ENCODE measurements around the gene LFNG. TPM values are rescaled to one million over a fixed set of nuclear protein-coding genes. Genes with fewer than 3 reads are reported as not detected.

The LFNG gene
- total and polyA plus RNA-seq, 2 of the 13 experiments (the other 11 are each of a cell fraction or from before 2014, with no cell fraction given), result 0.44 to 1.5 TPM

DNA sequence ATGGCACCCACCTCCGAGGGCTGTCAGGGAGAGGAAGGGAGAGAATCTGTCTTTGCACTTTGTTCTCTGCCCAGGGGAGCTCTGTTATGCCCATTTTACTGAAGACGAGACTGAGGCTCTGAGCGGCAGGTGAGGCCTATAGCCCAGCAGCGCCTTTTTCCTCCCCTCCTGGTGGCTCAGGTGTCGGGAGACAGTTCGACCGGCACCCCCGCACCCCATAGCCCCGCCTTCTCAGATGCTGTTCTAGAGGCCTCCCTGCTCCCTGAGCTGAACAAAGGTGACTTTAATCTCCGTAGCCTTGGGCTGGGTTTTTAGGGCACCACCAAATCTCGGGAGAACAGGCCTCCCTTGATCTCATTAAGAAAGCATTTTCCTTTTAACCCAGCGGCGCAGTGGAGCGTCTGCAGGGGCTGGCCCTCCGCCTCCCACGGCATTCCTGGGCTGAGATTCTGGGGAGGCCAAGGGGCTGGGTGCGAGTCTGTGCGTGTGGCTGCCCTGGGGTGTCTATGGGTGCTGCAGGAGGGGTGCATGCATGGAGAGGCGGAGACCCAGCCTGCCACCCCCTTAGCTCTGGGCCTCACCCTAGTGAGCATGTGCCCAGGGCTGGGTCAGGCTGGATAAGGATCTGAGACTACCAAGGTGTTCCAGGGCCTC lies 3.3 kb downstream of the LFNG start (continued):
- TF ChIP-seq ATM (IDR thresholded peaks at IDR 0.05; ENCODE audit: borderline replicate concordance) (no peak), ZNF569 (CRISPR knock-in tag; IDR thresholded peaks at IDR 0.05; ENCODE audit: borderline replicate concordance) (no peak), MBD4 (IDR thresholded peaks at IDR 0.05; ENCODE audit: borderline replicate concordance, low read length) (no peak), ADNP (CRISPR knock-in tag; IDR thresholded peaks at IDR 0.05) (peak; percentile 48; the same call in 1 of the 2 replicates), NFIC (IDR thresholded peaks at IDR 0.05; ENCODE audit: low read length) (no peak), EHMT2 (IDR thresholded peaks at IDR 0.05; ENCODE audit: borderline replicate concordance, low read depth, low read length) (no peak), ZNF770 (CRISPR knock-in tag; IDR thresholded peaks at IDR 0.05) (no peak), ZNF335 (CRISPR knock-in tag; IDR thresholded peaks at IDR 0.05) (no peak), CHCHD3 (CRISPR knock-in tag; IDR thresholded peaks at IDR 0.05) (no peak), ZNF264 (CRISPR knock-in tag; IDR thresholded peaks at IDR 0.05) (no peak), ZNF33B (CRISPR knock-in tag; IDR thresholded peaks at IDR 0.05) (no peak), NR3C1 (CRISPR knock-in tag; IDR thresholded peaks at IDR 0.05) (no peak), NR2F6 (IDR thresholded peaks at IDR 0.05) (no peak), NR2F6 (CRISPR knock-in tag; IDR thresholded peaks at IDR 0.05) (no peak), ZNF253 (CRISPR knock-in tag; IDR thresholded peaks at IDR 0.05; ENCODE audit: borderline replicate concordance) (no peak), ZNF607 (CRISPR knock-in tag; IDR thresholded peaks at IDR 0.05; ENCODE audit: borderline replicate concordance) (no peak), EEA1 (CRISPR knock-in tag; IDR thresholded peaks at IDR 0.05; ENCODE audit: borderline replicate concordance) (no peak), AHR (CRISPR knock-in tag; IDR thresholded peaks at IDR 0.05) (no peak), ZMYM3 (CRISPR knock-in tag; IDR thresholded peaks at IDR 0.05) (peak; percentile 74)
- TF ChIP-seq, protein P1, sequence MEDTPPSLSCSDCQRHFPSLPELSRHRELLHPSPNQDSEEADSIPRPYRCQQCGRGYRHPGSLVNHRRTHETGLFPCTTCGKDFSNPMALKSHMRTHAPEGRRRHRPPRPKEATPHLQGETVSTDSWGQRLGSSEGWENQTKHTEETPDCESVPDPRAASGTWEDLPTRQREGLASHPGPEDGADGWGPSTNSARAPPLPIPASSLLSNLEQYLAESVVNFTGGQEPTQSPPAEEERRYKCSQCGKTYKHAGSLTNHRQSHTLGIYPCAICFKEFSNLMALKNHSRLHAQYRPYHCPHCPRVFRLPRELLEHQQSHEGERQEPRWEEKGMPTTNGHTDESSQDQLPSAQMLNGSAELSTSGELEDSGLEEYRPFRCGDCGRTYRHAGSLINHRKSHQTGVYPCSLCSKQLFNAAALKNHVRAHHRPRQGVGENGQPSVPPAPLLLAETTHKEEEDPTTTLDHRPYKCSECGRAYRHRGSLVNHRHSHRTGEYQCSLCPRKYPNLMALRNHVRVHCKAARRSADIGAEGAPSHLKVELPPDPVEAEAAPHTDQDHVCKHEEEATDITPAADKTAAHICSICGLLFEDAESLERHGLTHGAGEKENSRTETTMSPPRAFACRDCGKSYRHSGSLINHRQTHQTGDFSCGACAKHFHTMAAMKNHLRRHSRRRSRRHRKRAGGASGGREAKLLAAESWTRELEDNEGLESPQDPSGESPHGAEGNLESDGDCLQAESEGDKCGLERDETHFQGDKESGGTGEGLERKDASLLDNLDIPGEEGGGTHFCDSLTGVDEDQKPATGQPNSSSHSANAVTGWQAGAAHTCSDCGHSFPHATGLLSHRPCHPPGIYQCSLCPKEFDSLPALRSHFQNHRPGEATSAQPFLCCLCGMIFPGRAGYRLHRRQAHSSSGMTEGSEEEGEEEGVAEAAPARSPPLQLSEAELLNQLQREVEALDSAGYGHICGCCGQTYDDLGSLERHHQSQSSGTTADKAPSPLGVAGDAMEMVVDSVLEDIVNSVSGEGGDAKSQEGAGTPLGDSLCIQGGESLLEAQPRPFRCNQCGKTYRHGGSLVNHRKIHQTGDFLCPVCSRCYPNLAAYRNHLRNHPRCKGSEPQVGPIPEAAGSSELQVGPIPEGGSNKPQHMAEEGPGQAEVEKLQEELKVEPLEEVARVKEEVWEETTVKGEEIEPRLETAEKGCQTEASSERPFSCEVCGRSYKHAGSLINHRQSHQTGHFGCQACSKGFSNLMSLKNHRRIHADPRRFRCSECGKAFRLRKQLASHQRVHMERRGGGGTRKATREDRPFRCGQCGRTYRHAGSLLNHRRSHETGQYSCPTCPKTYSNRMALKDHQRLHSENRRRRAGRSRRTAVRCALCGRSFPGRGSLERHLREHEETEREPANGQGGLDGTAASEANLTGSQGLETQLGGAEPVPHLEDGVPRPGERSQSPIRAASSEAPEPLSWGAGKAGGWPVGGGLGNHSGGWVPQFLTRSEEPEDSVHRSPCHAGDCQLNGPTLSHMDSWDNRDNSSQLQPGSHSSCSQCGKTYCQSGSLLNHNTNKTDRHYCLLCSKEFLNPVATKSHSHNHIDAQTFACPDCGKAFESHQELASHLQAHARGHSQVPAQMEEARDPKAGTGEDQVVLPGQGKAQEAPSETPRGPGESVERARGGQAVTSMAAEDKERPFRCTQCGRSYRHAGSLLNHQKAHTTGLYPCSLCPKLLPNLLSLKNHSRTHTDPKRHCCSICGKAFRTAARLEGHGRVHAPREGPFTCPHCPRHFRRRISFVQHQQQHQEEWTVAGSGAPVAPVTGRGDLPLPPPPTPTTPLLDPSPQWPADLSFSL (CRISPR knock-in tag; IDR thresholded peaks at IDR 0.05), result no peak
- TF ChIP-seq, protein P2, sequence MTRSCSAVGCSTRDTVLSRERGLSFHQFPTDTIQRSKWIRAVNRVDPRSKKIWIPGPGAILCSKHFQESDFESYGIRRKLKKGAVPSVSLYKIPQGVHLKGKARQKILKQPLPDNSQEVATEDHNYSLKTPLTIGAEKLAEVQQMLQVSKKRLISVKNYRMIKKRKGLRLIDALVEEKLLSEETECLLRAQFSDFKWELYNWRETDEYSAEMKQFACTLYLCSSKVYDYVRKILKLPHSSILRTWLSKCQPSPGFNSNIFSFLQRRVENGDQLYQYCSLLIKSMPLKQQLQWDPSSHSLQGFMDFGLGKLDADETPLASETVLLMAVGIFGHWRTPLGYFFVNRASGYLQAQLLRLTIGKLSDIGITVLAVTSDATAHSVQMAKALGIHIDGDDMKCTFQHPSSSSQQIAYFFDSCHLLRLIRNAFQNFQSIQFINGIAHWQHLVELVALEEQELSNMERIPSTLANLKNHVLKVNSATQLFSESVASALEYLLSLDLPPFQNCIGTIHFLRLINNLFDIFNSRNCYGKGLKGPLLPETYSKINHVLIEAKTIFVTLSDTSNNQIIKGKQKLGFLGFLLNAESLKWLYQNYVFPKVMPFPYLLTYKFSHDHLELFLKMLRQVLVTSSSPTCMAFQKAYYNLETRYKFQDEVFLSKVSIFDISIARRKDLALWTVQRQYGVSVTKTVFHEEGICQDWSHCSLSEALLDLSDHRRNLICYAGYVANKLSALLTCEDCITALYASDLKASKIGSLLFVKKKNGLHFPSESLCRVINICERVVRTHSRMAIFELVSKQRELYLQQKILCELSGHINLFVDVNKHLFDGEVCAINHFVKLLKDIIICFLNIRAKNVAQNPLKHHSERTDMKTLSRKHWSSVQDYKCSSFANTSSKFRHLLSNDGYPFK (CRISPR knock-in tag; IDR thresholded peaks at IDR 0.05; ENCODE audit: borderline replicate concordance), result 0 out of 2 replicates have a peak, but pooled peaks have one; percentile 34

Measured in HepG2 (cell line).